Esophagus squamous epithelium (tissue), 4 donors: ENCODE measurements around the gene VSTM2L.

Experiments used
- POLR2A ChIP-seq, 4 donors: fragments of 450-650 bp; IDR thresholded peaks; one replicate each; pipeline ENCODE4 v1.6.1; 2017; ENCODE audit warnings: antibody characterized with exemption in 4 of 4, mild to moderate bottlenecking in 4 of 4, moderate library complexity in 3 of 4
- TF ChIP-seq, protein P1 (sequence below), 6 experiments: fragments of 450-650 bp in 4 of 6; fragments of 200-600 bp in 2 of 6; sonication (generic) in 2 of 6; IDR thresholded peaks; one replicate each; pipeline ENCODE4 v1.5.1; 2016 to 2019; ENCODE audit warnings: antibody characterized with exemption in 6 of 6, mild to moderate bottlenecking in 4 of 6, moderate library complexity in 4 of 6

DNA sequence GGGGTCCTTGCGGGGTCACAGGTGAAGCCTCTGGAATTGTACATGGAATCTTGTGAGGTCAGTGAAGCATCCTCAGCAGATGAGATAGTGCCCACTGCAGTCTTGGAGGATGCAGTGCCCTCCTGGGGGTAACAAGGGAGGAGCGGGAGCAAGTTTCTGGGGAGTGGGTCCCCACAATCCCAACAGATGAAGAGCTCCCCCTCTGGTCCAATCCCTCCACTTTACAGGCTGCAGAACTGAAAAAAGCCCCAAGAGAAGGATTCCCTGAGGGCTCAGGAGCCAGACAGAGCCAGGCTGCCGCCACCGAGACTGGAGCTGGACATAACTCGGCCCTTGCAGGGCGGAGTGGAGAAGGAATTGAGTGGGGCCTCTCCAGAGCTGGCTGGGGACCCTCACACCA, 77.9 kb downstream of the VSTM2L start:
- TF ChIP-seq, protein P1, sequence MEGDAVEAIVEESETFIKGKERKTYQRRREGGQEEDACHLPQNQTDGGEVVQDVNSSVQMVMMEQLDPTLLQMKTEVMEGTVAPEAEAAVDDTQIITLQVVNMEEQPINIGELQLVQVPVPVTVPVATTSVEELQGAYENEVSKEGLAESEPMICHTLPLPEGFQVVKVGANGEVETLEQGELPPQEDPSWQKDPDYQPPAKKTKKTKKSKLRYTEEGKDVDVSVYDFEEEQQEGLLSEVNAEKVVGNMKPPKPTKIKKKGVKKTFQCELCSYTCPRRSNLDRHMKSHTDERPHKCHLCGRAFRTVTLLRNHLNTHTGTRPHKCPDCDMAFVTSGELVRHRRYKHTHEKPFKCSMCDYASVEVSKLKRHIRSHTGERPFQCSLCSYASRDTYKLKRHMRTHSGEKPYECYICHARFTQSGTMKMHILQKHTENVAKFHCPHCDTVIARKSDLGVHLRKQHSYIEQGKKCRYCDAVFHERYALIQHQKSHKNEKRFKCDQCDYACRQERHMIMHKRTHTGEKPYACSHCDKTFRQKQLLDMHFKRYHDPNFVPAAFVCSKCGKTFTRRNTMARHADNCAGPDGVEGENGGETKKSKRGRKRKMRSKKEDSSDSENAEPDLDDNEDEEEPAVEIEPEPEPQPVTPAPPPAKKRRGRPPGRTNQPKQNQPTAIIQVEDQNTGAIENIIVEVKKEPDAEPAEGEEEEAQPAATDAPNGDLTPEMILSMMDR (IDR thresholded peaks at IDR 0.05) = no peak
- no peak for TF ChIP-seq POLR2A (IDR thresholded peaks at IDR 0.05)
